NT2/D1 (cell line): ENCODE results near the gene FBXO46.
"Not testable (repeated sequence)": the region's sequence is repeated elsewhere in the genome, so short reads cannot be mapped to it uniquely, and the experiment has no call there.

Experiments used
- DNase-seq: peaks from one replicate; pipeline ENCODE4 v3.0.0-alpha.2; 2011; ENCODE audit warnings: low read depth, low spot score
- H3K27me3 ChIP-seq: 2 replicates; pipeline ENCODE4 v1.6.0; 2011; ENCODE audit warnings: mild to moderate bottlenecking; ENCODE audit not compliant: insufficient read length, insufficient read depth
- H3K36me3 ChIP-seq: 2 replicates; pipeline ENCODE4 v1.6.1; 2011; ENCODE audit warnings: mild to moderate bottlenecking, low read length, mixed read lengths; ENCODE audit not compliant: insufficient read depth, insufficient read length
- H3K4me1 ChIP-seq: 2 replicates; pipeline ENCODE4 v1.5.1; 2011; ENCODE audit not compliant: insufficient read depth, insufficient read length
- H3K4me3 ChIP-seq: 2 replicates; pipeline ENCODE4 v1.5.1; 2011; ENCODE audit warnings: low read depth; ENCODE audit not compliant: insufficient read length
- H3K9ac ChIP-seq: 2 replicates; pipeline ENCODE4 v1.6.0; 2011; ENCODE audit warnings: low read depth; ENCODE audit not compliant: insufficient read length
- H3K9me3 ChIP-seq: 2 replicates; pipeline ENCODE4 v1.5.1; 2011; ENCODE audit warnings: mild to moderate bottlenecking, low read length; ENCODE audit not compliant: insufficient read depth
- SUZ12 ChIP-seq: IDR thresholded peaks from 2 replicates; pipeline ENCODE4 v1.6.1; 2011; ENCODE audit not compliant: insufficient read length, insufficient read depth; ENCODE audit errors: extremely low read depth
- YY1 ChIP-seq: IDR thresholded peaks from 2 replicates; pipeline ENCODE4 v1.6.1; 2011; ENCODE audit not compliant: insufficient read length, insufficient read depth
- ZNF274 ChIP-seq: IDR thresholded peaks from 2 replicates; pipeline ENCODE4 v1.6.1; 2011; ENCODE audit warnings: mild to moderate bottlenecking, low read depth, low read length

Gene FBXO46

GRCh38 chr19:45705115-45705514 lies 25.6 kb downstream of the FBXO46 start:
- Histone ChIP-seq H3K9me3 (no peaks in the 10 kb centered on the region), H3K4me1 (no peaks in the 10 kb centered on the region), H3K9ac (no peak overlapping the region), H3K27me3 (no peaks in the 10 kb centered on the region), H3K36me3 (peaks cover 22% of the 10 kb centered on the region), H3K4me3 (no peak overlapping the region)
- TF ChIP-seq YY1 = no peak
- TF ChIP-seq SUZ12 = no peak
- no peak for TF ChIP-seq ZNF274
- DNase-seq = no peak

DNA sequence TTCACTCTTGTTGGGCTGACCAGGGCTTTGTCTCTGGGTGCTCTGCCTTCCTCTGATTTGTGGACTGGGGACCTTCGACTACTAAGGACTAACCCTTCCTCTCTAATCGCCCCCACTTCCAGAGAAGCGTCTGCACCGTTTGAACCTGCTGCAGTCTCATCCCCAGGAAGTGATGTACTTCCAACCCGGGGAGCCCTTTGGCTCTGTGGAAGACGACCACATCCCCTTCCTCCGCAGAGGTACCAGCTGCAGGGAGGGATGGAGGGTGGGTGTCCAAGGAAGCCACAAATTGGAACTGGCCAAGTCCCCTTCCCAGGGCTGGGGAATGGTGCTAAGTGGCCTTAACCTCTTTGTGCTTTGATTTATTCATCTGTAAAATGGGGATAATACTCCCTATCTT lies 29.0 kb downstream of the FBXO46 start:
- no peaks in the 10 kb centered on the region for H3K27me3 ChIP-seq
- H3K4me1 ChIP-seq = no peaks in the 10 kb centered on the region
- H3K36me3 ChIP-seq = peaks cover 31% of the 10 kb centered on the region
- H3K9ac ChIP-seq = no peak overlapping the region
- H3K9me3 ChIP-seq = no peaks in the 10 kb centered on the region
- TF ChIP-seq SUZ12 = no peak
- TF ChIP-seq YY1 = no peak
- TF ChIP-seq ZNF274 = no peak
- H3K4me3 ChIP-seq = no peak overlapping the region
- no peak for DNase-seq

DNA sequence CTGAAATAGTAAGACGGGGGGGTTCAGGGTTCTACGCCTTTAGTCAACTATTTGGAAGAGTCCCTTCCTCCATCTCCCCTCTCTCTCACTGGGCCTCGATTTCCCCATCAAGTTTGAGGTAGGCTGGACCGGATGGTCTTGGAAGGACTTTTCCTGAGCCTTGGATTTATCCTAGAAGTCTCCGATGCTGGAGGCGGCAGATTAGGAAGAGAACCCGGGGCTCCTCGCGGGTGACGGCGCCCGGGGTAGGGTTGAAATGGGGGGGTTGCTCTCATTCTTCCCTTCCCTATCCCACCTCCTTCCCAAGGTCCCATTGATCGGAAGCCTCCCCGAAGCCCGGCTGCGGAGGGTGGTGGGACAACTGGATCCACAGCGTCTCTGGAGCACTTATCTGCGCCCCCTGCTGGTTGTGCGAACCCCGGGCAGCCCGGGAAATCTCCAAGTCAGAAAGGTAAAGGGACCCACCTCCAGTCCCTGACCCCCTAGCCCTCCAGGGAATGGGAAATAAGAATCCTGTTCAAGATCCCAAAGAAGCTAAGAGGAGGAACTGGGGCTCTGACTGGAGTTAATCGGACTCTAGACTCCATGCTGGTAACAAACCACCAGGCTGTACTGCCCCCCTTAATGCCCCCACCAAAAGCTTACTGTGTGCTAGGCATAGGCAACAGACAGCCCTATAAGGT lies 37.4 kb downstream of the FBXO46 start:
- no peak for TF ChIP-seq SUZ12
- no peak for TF ChIP-seq YY1
- TF ChIP-seq ZNF274 = no peak
- Histone ChIP-seq H3K36me3 (peaks cover 42% of the 10 kb centered on the region), H3K9me3 (no peaks in the 10 kb centered on the region), H3K27me3 (no peaks in the 10 kb centered on the region), H3K9ac (peak overlapping the region; percentile 97), H3K4me1 (peaks cover 2% of the 10 kb centered on the region), H3K4me3 (peak overlapping the region; percentile 88)
- DNase-seq = no peak

DNA sequence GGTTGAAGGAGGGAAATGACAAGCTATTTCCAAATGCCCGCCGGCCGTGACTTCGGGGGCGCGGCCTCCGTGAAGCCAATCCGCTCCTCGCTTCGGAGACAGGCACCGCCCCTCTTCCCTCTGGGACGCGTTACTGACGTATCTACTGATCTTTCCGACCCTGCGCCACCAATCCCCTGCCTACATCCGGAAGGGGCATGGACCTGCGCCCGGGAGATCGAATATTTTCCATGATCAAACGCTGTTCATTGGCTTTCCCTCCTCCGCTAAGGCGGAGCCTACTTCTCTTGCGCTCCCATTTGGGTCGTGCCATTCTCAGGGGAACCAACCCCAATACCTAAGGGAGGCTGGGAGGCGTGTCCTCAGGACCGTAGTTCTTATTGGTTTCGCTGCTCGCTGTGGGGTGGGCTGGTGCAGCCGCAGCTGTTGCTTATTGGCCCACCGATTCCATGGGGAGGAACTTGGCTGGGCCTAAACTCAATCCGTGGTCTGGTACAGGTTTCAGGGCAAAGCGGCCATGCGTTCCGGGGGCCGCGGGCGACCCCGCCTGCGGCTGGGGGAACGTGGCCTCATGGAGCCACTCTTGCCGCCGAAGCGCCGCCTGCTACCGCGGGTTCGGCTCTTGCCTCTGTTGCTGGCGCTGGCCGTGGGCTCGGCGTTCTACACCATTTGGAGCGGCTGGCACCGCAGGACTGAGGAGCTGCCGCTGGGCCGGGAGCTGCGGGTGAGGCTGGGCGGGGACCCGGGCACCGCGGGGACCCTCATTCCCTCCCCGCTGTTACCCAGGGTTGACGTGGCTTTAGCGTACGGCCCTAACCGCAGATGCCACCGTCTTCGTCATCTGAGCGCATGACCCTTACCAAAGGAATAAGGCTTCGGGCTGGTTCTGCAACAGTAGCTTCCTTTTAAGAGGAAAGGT lies 38.2 kb downstream of the FBXO46 start, which contains the start of gene QPCTL:
TSS of gene QPCTL (plus strand) at position 480 of the 919 bp plus-strand sequence. CDS start at position 518, 38 bp downstream.
- TF ChIP-seq SUZ12 = no peak
- TF ChIP-seq YY1 = no peak
- no peak for TF ChIP-seq ZNF274
- no peaks in the 10 kb centered on the region for H3K27me3 ChIP-seq
- peaks cover 47% of the 10 kb centered on the region for H3K36me3 ChIP-seq
- H3K4me3 ChIP-seq = peak within 1 kb of the TSS; percentile 88
- DNase-seq = peak; percentile 95
- peak within 1 kb of the TSS; percentile 97 for H3K9ac ChIP-seq
- H3K4me1 ChIP-seq = peaks cover 2% of the 10 kb centered on the region
- no peaks in the 10 kb centered on the region for H3K9me3 ChIP-seq

- Histone ChIP-seq H3K4me1 (peaks cover 2% of the 10 kb centered on the region), H3K27me3 (no peaks in the 10 kb centered on the region), H3K9me3 (no peaks in the 10 kb centered on the region), H3K9ac (peak within 1 kb of the TSS; percentile 97), H3K36me3 (peaks cover 49% of the 10 kb centered on the region), H3K4me3 (peak within 1 kb of the TSS; percentile 88)
- peak; percentile 82 for DNase-seq
- TF ChIP-seq YY1 = no peak
- no peak for TF ChIP-seq SUZ12
- TF ChIP-seq ZNF274 = no peak
These were observed 39.0 kb downstream of the FBXO46 start, which contains the start of gene SNRPD2 for GRCh38 chr19:45691516-45692186. TSS of gene SNRPD2 (minus strand) at chr19:45691953. CDS start at chr19:45691888, 65 bp downstream.

GRCh38 chr19:45687599-45687998 lies 43.1 kb downstream of the FBXO46 start:
- no peak overlapping the region for H3K4me3 ChIP-seq
- no peak for TF ChIP-seq ZNF274
- no peak for TF ChIP-seq YY1
- TF ChIP-seq SUZ12 = no peak
- H3K9me3 ChIP-seq = no peaks in the 10 kb centered on the region
- no peak for DNase-seq
- no peak overlapping the region for H3K9ac ChIP-seq
- H3K27me3 ChIP-seq = no peaks in the 10 kb centered on the region
- H3K4me1 ChIP-seq = no peaks in the 10 kb centered on the region
- H3K36me3 ChIP-seq = peaks cover 52% of the 10 kb centered on the region

DNA sequence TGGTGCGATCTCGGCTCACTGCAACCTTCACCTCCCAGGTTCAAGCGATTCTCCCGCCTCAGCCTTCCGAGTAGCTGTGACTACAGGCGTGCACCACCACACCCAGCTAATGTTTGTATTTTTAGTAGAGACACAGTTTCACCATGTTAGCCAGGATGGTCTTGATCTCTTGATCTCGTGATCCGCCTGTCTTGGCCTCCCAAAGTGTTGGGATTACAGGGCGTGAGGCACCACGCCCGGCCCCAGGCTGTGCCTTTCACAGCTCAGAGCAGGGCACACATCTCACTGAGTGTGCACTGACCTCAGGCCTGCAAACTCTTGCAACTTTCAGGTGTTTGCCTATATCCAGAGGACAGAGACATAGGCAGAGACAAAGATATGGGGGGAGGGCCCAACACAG lies 45.7 kb downstream of the FBXO46 start:
- not testable (repeated sequence) for H3K9ac ChIP-seq, H3K4me3 ChIP-seq, H3K9me3 ChIP-seq, H3K4me1 ChIP-seq, DNase-seq, H3K27me3 ChIP-seq
- peaks cover 52% of the 10 kb centered on the region for H3K36me3 ChIP-seq
